Fibroblast of lung (primary cell): ENCODE results near the gene UCK2.

Experiments
- CTCF ChIP-seq, 2 donors: IDR thresholded peaks in 1 of 2; conservative IDR thresholded peaks in 1 of 2; 1 replicate in 1 of 2; 2 replicates in 1 of 2; pipeline ENCODE4 v1.5.1; 2011 to 2012; ENCODE audit warnings: low read length in 2 of 2, control low read depth in 1 of 2, inconsistent platforms in 1 of 2, low read depth in 1 of 2, mild to moderate bottlenecking in 1 of 2
- EZH2 ChIP-seq: IDR thresholded peaks from 2 replicates; pipeline ENCODE4 v1.5.1; 2012; ENCODE audit warnings: low read length, control low read depth, mild to moderate bottlenecking; ENCODE audit errors: missing control alignments

- TF ChIP-seq CTCF (conservative IDR thresholded peaks at IDR 0.05 in 1 of 2, IDR thresholded peaks at IDR 0.05 in 1 of 2; ENCODE audit: low read depth in 1 of 2, low read length in 2 of 2) (no peak), EZH2 (no peak)
Observed at GRCh38 chr1:165900576-165901380, 73.4 kb downstream of the UCK2 start.
